Natural killer cell treated with Interleukin-12 subunit alpha and Interleukin-12 subunit beta and Interleukin-15 and Interleukin-18, amount 100 ng/mL, for 72 hours (primary cell): Measurements from ENCODE around the gene SERPINE2. TPM values are rescaled to one million over a fixed set of nuclear protein-coding genes. Genes with fewer than 3 reads are reported as not detected.

Source experiments
- ATAC-seq, 2 donors: fragments of 150-1000 bp; cut with Tn5 transposase in 1 of 2; sonication (Bioruptor Pico), chemical (Tn5 transposase) in 1 of 2; 2 replicates each; pipeline ENCODE4 v1.10.0; 2021
- DNase-seq: peaks from one replicate; pipeline ENCODE4 v3.0.0; 2022; ENCODE audit warnings: low spot score
- H3K27ac Mint-ChIP-seq, 2 donors: 1 replicate in 1 of 2; 2 replicates in 1 of 2; pipeline ENCODE4 v1.8.0; 2022; ENCODE audit warnings: mixed read lengths in 2 of 2, mild to moderate bottlenecking in 1 of 2, moderate library complexity in 1 of 2
- H3K27me3 Mint-ChIP-seq, 2 donors: 1 replicate in 1 of 2; 2 replicates in 1 of 2; pipeline ENCODE4 v1.8.0; 2022; ENCODE audit warnings: mixed read lengths in 2 of 2
- H3K36me3 Mint-ChIP-seq: one replicate; pipeline ENCODE4 v1.8.0; 2022; ENCODE audit warnings: mixed read lengths
- H3K4me1 Mint-ChIP-seq, 2 donors: 1 replicate in 1 of 2; 2 replicates in 1 of 2; pipeline ENCODE4 v1.8.0; 2022; ENCODE audit warnings: low read depth in 2 of 2, mixed read lengths in 2 of 2, mild to moderate bottlenecking in 1 of 2
- H3K4me3 Mint-ChIP-seq: one replicate; pipeline ENCODE4 v1.8.0; 2022; ENCODE audit warnings: mixed read lengths
- H3K9me3 Mint-ChIP-seq: 2 replicates; pipeline ENCODE4 v1.8.0; 2022; ENCODE audit warnings: mixed read lengths
- total RNA-seq, 2 donors: library from RNA; stranded (reverse); gene quantifications; one replicate each; pipeline ENCODE4 v1.2.3, GENCODE V29; 2022

Gene SERPINE2
- total RNA-seq, 2 donors from 2014 or later = 1.2 to 2.6 TPM

GRCh38 chr2:223970343-223971128 is 68.5 kb downstream of the SERPINE2 start:
- Mint-ChIP-seq H3K4me1 (peaks cover 0 to 4% of the 10 kb centered on the region in 2 donors), H3K36me3 (no peaks in the 10 kb centered on the region), H3K27ac (peak overlapping the region in 1 of 2 donors; percentile 25), H3K9me3 (no peaks in the 10 kb centered on the region), H3K4me3 (no peak overlapping the region), H3K27me3 (no peaks in the 10 kb centered on the region)
- ATAC-seq (peak; percentile 57 to 58), DNase-seq (no peak)

GRCh38 chr2:223969856-223970255 is 69.2 kb downstream of the SERPINE2 start:
- Mint-ChIP-seq H3K36me3 (no peaks in the 10 kb centered on the region), H3K27ac (no peak overlapping the region), H3K27me3 (no peaks in the 10 kb centered on the region), H3K9me3 (no peaks in the 10 kb centered on the region), H3K4me1 (peaks cover 0 to 4% of the 10 kb centered on the region in 2 donors), H3K4me3 (no peak overlapping the region)
- ATAC-seq = no peak
- DNase-seq = no peak

GRCh38 chr2:223969315-223969714 is 69.8 kb downstream of the SERPINE2 start:
- no peaks in the 10 kb centered on the region for H3K36me3 Mint-ChIP-seq
- H3K27me3 Mint-ChIP-seq = no peaks in the 10 kb centered on the region
- DNase-seq (no peak), ATAC-seq (no peak)
- peaks cover 0 to 4% of the 10 kb centered on the region in 2 donors for H3K4me1 Mint-ChIP-seq
- H3K4me3 Mint-ChIP-seq = no peak overlapping the region
- no peaks in the 10 kb centered on the region for H3K9me3 Mint-ChIP-seq
- H3K27ac Mint-ChIP-seq = no peak overlapping the region

GRCh38 chr2:223967981-223968380 is 71.1 kb downstream of the SERPINE2 start:
- ATAC-seq (no peak), DNase-seq (no peak)
- Mint-ChIP-seq H3K36me3 (no peaks in the 10 kb centered on the region), H3K27me3 (no peaks in the 10 kb centered on the region), H3K27ac (no peak overlapping the region), H3K4me1 (peaks cover 0 to 4% of the 10 kb centered on the region in 2 donors), H3K9me3 (no peaks in the 10 kb centered on the region), H3K4me3 (no peak overlapping the region)

DNA sequence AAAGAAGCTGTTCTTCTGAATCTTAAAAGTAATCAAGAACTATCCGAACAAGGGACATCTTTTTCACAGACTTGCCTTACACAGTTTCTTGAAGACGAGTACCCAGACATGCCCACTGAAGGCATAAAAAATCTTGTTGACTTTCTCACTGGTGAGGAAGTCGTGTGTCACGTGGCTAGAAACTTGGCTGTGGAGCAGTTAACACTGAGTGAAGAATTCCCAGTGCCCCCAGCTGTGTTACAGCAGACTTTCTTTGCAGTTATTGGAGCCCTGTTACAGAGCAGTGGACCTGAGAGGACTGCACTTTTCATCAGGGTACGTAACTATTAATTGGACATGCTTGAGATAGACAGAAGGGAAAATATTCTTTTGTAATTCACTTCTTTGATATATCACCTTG is 79.4 kb downstream of the SERPINE2 start:
- peaks cover 9% of the 10 kb centered on the region for H3K36me3 Mint-ChIP-seq
- no peak for ATAC-seq
- peak overlapping the region; percentile 51 for H3K4me3 Mint-ChIP-seq
- no peaks in the 10 kb centered on the region for H3K27me3 Mint-ChIP-seq
- DNase-seq = no peak
- H3K9me3 Mint-ChIP-seq = no peaks in the 10 kb centered on the region
- peaks cover 35 to 57% of the 10 kb centered on the region in 2 donors for H3K4me1 Mint-ChIP-seq
- H3K27ac Mint-ChIP-seq = no peak overlapping the region

DNA sequence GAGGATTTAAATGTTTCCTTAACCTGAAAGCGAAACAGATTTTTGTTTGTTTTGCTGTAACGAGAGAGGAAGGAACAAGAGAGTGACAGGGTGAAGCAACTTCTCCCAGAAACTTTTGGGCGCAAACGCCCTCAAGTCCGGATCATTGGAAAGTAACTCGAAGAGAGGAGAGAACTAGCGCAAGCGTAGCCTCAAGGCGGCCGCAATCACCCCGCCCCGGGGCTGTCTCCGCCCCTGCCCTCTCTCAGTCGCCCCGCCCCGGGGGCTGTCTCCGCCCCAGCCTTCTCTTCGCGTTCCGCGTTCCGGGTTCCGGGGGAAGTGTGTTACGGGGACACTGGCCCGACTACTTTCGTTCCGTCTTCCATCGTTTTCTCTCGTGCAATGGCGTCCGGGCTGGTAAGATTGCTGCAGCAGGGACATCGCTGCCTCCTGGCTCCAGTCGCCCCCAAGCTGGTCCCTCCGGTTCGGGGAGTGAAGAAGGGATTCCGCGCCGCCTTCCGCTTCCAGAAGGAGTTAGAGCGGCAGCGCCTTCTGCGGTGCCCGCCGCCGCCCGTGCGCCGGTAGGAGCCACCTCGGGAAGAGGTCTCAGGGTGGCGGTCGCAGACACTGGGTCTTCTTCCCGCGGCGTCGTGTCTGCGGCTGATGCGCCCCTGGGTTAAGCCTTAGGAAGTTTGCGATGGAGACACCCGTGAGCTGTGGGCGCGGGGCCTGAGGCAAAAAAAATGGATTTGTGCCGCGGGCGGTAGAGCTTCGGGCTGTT is 81.8 kb downstream of the SERPINE2 start, which contains the start of gene MRPL44:
MRPL44 (plus strand) TSS at position 372 of the 760 bp plus-strand sequence; CDS start at position 382, 10 bp downstream.
- ATAC-seq (peak; percentile 100), DNase-seq (peak; percentile 97)
- H3K36me3 Mint-ChIP-seq = peaks cover 9% of the 10 kb centered on the region
- peaks cover 34 to 56% of the 10 kb centered on the region in 2 donors for H3K4me1 Mint-ChIP-seq
- H3K27me3 Mint-ChIP-seq = no peaks in the 10 kb centered on the region
- peak within 1 kb of the TSS; percentile 93 to 97 for H3K27ac Mint-ChIP-seq
- peak within 1 kb of the TSS; percentile 97 for H3K4me3 Mint-ChIP-seq
- H3K9me3 Mint-ChIP-seq = no peaks in the 10 kb centered on the region

GRCh38 chr2:223956300-223956699 is 82.8 kb downstream of the SERPINE2 start:
- Mint-ChIP-seq H3K36me3 (peaks cover 9% of the 10 kb centered on the region), H3K4me3 (peak overlapping the region; percentile 97), H3K27ac (peak overlapping the region; percentile 93 to 97), H3K27me3 (no peaks in the 10 kb centered on the region), H3K9me3 (no peaks in the 10 kb centered on the region), H3K4me1 (peaks cover 24 to 46% of the 10 kb centered on the region in 2 donors)
- DNase-seq (no peak), ATAC-seq (no peak)

DNA sequence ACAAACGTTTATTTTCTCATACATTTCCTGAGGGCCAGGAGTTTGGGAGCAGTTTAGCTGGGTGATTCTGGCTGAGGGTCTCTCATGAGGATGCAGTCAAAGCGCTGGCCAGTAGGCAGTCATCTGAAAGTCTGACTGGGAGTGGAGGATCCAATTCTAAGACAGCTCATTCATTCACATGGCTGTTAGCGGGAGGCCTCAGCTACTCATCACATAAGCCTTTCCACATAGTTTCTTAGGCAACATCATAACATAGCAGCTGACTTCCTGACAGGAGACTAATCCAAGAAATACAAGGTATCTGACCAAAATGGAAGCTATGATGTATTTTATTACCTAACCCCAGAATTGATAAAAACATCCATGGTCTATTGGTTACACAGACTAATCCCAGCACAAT is 84.7 kb downstream of the SERPINE2 start:
- H3K4me3 Mint-ChIP-seq = no peak overlapping the region
- ATAC-seq (no peak), DNase-seq (no peak)
- no peak overlapping the region for H3K27ac Mint-ChIP-seq
- no peaks in the 10 kb centered on the region for H3K27me3 Mint-ChIP-seq
- peaks cover 10 to 27% of the 10 kb centered on the region in 2 donors for H3K4me1 Mint-ChIP-seq
- peaks cover 4% of the 10 kb centered on the region for H3K36me3 Mint-ChIP-seq
- no peaks in the 10 kb centered on the region for H3K9me3 Mint-ChIP-seq

GRCh38 chr2:223952280-223952968 is 86.7 kb downstream of the SERPINE2 start:
- Mint-ChIP-seq H3K27ac (no peak overlapping the region), H3K4me3 (no peak overlapping the region), H3K4me1 (peaks cover 7 to 15% of the 10 kb centered on the region in 2 donors), H3K36me3 (no peaks in the 10 kb centered on the region), H3K9me3 (no peaks in the 10 kb centered on the region), H3K27me3 (peaks cover 6% of the 10 kb centered on the region in 2 donors)
- no peak for DNase-seq
- no peak for ATAC-seq

GRCh38 chr2:223950448-223951347 is 88.4 kb downstream of the SERPINE2 start:
- ATAC-seq = no peak
- Mint-ChIP-seq H3K27me3 (peaks cover 6% of the 10 kb centered on the region in 2 donors), H3K9me3 (no peaks in the 10 kb centered on the region), H3K4me3 (no peak overlapping the region), H3K36me3 (no peaks in the 10 kb centered on the region), H3K27ac (peak overlapping the region in 1 of 2 donors; percentile 11), H3K4me1 (peaks cover 7 to 13% of the 10 kb centered on the region in 2 donors)
- no peak for DNase-seq

GRCh38 chr2:223949241-223949840 is 89.7 kb downstream of the SERPINE2 start:
- DNase-seq (no peak), ATAC-seq (no peak)
- no peaks in the 10 kb centered on the region for H3K36me3 Mint-ChIP-seq
- H3K9me3 Mint-ChIP-seq = no peaks in the 10 kb centered on the region
- H3K27me3 Mint-ChIP-seq = peaks cover 6% of the 10 kb centered on the region in 2 donors
- peak overlapping the region; percentile 30 to 43 for H3K27ac Mint-ChIP-seq
- peaks cover 11 to 20% of the 10 kb centered on the region in 2 donors for H3K4me1 Mint-ChIP-seq
- no peak overlapping the region for H3K4me3 Mint-ChIP-seq

GRCh38 chr2:223947711-223948205 is 91.3 kb downstream of the SERPINE2 start:
- Mint-ChIP-seq H3K9me3 (no peaks in the 10 kb centered on the region), H3K27ac (peak overlapping the region in 1 of 2 donors; percentile 34), H3K36me3 (no peaks in the 10 kb centered on the region), H3K4me1 (peaks cover 18 to 31% of the 10 kb centered on the region in 2 donors), H3K4me3 (no peak overlapping the region), H3K27me3 (peaks cover 6 to 8% of the 10 kb centered on the region in 2 donors)
- ATAC-seq = no peak
- DNase-seq = no peak
